ENCODE data around the gene ARHGAP15.

ARHGAP15 gene

DNA sequence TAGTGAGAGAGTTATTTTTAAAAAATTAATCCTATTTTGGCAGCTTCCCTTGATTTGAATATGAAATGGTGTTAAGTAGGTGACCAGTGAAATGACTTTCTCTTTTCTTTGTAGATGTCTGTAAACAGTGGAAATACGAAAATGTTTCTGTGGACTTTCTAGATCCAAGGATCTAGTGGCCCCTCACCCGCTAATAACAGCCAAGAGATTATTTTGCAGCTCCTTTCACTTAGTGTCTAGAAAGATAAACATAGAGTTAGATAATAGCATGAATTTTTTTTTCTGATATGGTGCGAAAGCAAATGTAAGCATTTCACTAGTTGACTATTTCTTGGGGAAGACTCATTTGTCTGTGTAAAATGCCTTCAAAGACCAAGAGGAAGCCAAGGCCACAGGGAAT, 57.7 kb downstream of the ARHGAP15 start:
- Histone ChIP-seq H3K79me2 (ENCODE audit: insufficient read depth, low read length) (0 out of 2 replicates have a peak, but pooled peaks cover 12% of the 10 kb centered on the region), H4K20me1 (ENCODE audit: insufficient read depth, low read length) (no peaks in the 10 kb centered on the region), H3K27ac (ENCODE audit: low read depth, low read length, poor library complexity, severe bottlenecking) (no peak overlapping the region), H3F3A (ENCODE audit: insufficient read depth, low read length) (no peaks in the 10 kb centered on the region), H3K4me2 (ENCODE audit: low read length) (no peak overlapping the region), H3K9me3 (ENCODE audit: low read length) (no peaks in the 10 kb centered on the region), H3K27me3 (ENCODE audit: insufficient read depth, low read length) (no peaks in the 10 kb centered on the region), H3K4me1 (ENCODE audit: insufficient read depth, low read length, severe bottlenecking) (no peaks in the 10 kb centered on the region), H3K4me3 (ENCODE audit: low read depth, low read length, poor library complexity, severe bottlenecking) (no peak overlapping the region), H3K9ac (ENCODE audit: low read length) (no peak overlapping the region), H2AFZ (ENCODE audit: low read length) (no peak overlapping the region), H3K36me3 (ENCODE audit: insufficient read depth, low read length) (peaks cover 18% of the 10 kb centered on the region), H3K9me2 (ENCODE audit: low read depth, low read length) (no peaks in the 10 kb centered on the region)
- TF ChIP-seq EZH2 (IDR thresholded peaks at IDR 0.05; ENCODE audit: borderline replicate concordance, low read length) (no peak), CTCF (IDR thresholded peaks at IDR 0.05; ENCODE audit: low read length) (no peak)

- no peak for TF ChIP-seq CTCF (IDR thresholded peaks at IDR 0.05; ENCODE audit: low read length)
- no peak for TF ChIP-seq EZH2 (IDR thresholded peaks at IDR 0.05; ENCODE audit: borderline replicate concordance, low read length)
- H3K9me2 ChIP-seq (ENCODE audit: low read depth, low read length), result no peaks in the 10 kb centered on the region
- no peaks in the 10 kb centered on the region for H3F3A ChIP-seq (ENCODE audit: insufficient read depth, low read length)
- H3K79me2 ChIP-seq (ENCODE audit: insufficient read depth, low read length), result 0 out of 2 replicates have a peak, but pooled peaks cover 7% of the 10 kb centered on the region
- no peaks in the 10 kb centered on the region for H3K9me3 ChIP-seq (ENCODE audit: low read length)
- H4K20me1 ChIP-seq (ENCODE audit: insufficient read depth, low read length), result no peaks in the 10 kb centered on the region
- H3K4me2 ChIP-seq (ENCODE audit: low read length), result no peak overlapping the region
- no peak overlapping the region for H3K4me3 ChIP-seq (ENCODE audit: low read depth, low read length, poor library complexity, severe bottlenecking)
- H3K27me3 ChIP-seq (ENCODE audit: insufficient read depth, low read length), result no peaks in the 10 kb centered on the region
- H3K27ac ChIP-seq (ENCODE audit: low read depth, low read length, poor library complexity, severe bottlenecking), result no peak overlapping the region
- H3K4me1 ChIP-seq (ENCODE audit: insufficient read depth, low read length, severe bottlenecking), result no peaks in the 10 kb centered on the region
- H3K36me3 ChIP-seq (ENCODE audit: insufficient read depth, low read length), result peaks cover 36% of the 10 kb centered on the region
- H2AFZ ChIP-seq (ENCODE audit: low read length), result no peak overlapping the region
- H3K9ac ChIP-seq (ENCODE audit: low read length), result no peak overlapping the region
Observed at GRCh38 chr2:143190431-143190830, 61.2 kb downstream of the ARHGAP15 start.

- TF ChIP-seq CTCF (IDR thresholded peaks at IDR 0.05; ENCODE audit: low read length), result no peak
- Histone ChIP-seq H3F3A (ENCODE audit: insufficient read depth, low read length) (no peaks in the 10 kb centered on the region), H3K4me3 (ENCODE audit: low read depth, low read length, poor library complexity, severe bottlenecking) (no peak overlapping the region), H2AFZ (ENCODE audit: low read length) (no peak overlapping the region), H3K4me1 (ENCODE audit: insufficient read depth, low read length, severe bottlenecking) (no peaks in the 10 kb centered on the region), H4K20me1 (ENCODE audit: insufficient read depth, low read length) (no peaks in the 10 kb centered on the region), H3K9ac (ENCODE audit: low read length) (no peak overlapping the region), H3K36me3 (ENCODE audit: insufficient read depth, low read length) (peaks cover 36% of the 10 kb centered on the region), H3K9me3 (ENCODE audit: low read length) (no peaks in the 10 kb centered on the region), H3K9me2 (ENCODE audit: low read depth, low read length) (no peaks in the 10 kb centered on the region), H3K4me2 (ENCODE audit: low read length) (no peak overlapping the region), H3K27ac (ENCODE audit: low read depth, low read length, poor library complexity, severe bottlenecking) (no peak overlapping the region), H3K79me2 (ENCODE audit: insufficient read depth, low read length) (0 out of 2 replicates have a peak, but pooled peaks cover 7% of the 10 kb centered on the region), H3K27me3 (ENCODE audit: insufficient read depth, low read length) (no peaks in the 10 kb centered on the region)
Observed at GRCh38 chr2:143192106-143192505, 62.9 kb downstream of the ARHGAP15 start.
